K562 (cell line): ENCODE data around the gene LRMDA. TPM values are rescaled to one million over a fixed set of nuclear protein-coding genes. Genes with fewer than 3 reads are reported as not detected.

Experiments
- ATF7 ChIP-seq: fragments of 450-650 bp; IDR thresholded peaks from 2 replicates; pipeline ENCODE4 v1.7.1; 2014; ENCODE audit warnings: mild to moderate bottlenecking, moderate library complexity
- SMARCA4 ChIP-seq: fragments of 450-650 bp; IDR thresholded peaks from 2 replicates; pipeline ENCODE4 v1.6.1; 2016
- STAG1 ChIP-seq: sonication (generic); formaldehyde crosslinking; IDR thresholded peaks from 2 replicates; pipeline ENCODE4 v1.5.0; 2020; ENCODE audit warnings: missing genetic modification reagents, borderline replicate concordance
- TFAM ChIP-seq: fragments of 250-450 bp; sonication (Bioruptor Pico); conservative IDR thresholded peaks from 2 replicates; pipeline ENCODE4 v1.5.0; 2021; ENCODE audit warnings: mild to moderate bottlenecking, moderate library complexity
- ZC3H8 ChIP-seq: fragments of 450-650 bp; IDR thresholded peaks from 2 replicates; pipeline ENCODE4 v1.6.1; 2017
- ZNF143 ChIP-seq: sonication (generic); formaldehyde crosslinking; IDR thresholded peaks from 2 replicates; pipeline ENCODE4 v1.9.0; 2022; ENCODE audit warnings: mild to moderate bottlenecking, missing genetic modification reagents
- polyA plus RNA-seq, 8 experiments: library from polyadenylated mRNA; depleted of rRNA in 4 of 8; stranded (reverse) in 5 of 8; unstranded in 3 of 8; fragments of >200 nt; fragmentation: Nextera tagmentation in 2 of 8; fragmentation: Illumina TruSeq in 1 of 8; extraction: Ambion mirVana in 2 of 8; extraction: Trizol in 1 of 8; gene quantifications; 2 replicates each; pipeline versions ENCODE4 v1.2.1 to v1.2.3, GENCODE V29; 2011 to 2014; ENCODE audit warnings: inconsistent platforms in 1 of 8, missing spikeins in 1 of 8
- total RNA-seq, 7 experiments: library from RNA; depleted of rRNA in 6 of 7; stranded (reverse); fragments of >200 nt in 6 of 7; fragmentation: Illumina TruSeq in 2 of 7; extraction: Trizol in 2 of 7; gene quantifications; 2 replicates each; pipeline versions ENCODE4 v1.2.1 to v1.2.3, GENCODE V29; 2011 to 2021; ENCODE audit warnings: low replicate concordance in 1 of 7
- TF ChIP-seq, protein P1 (sequence below), 2 experiments: fragments of 450-650 bp; formaldehyde crosslinking in 1 of 2; IDR thresholded peaks; 2 replicates each; pipeline versions ENCODE4 v1.4.0 to v1.6.1; 2014 to 2020; ENCODE audit warnings: mild to moderate bottlenecking in 2 of 2, borderline replicate concordance in 1 of 2, low read depth in 1 of 2
- TF ChIP-seq, protein P2 (sequence below): sonication (generic); formaldehyde crosslinking; IDR thresholded peaks from 2 replicates; pipeline ENCODE4 v1.8.1; 2022; ENCODE audit warnings: missing genetic modification reagents

Gene LRMDA
- total and polyA plus RNA-seq, 9 of the 15 experiments (the other 6 are each of a cell fraction or from before 2014, with no cell fraction given) = 0.25 TPM; not detected in 8

DNA sequence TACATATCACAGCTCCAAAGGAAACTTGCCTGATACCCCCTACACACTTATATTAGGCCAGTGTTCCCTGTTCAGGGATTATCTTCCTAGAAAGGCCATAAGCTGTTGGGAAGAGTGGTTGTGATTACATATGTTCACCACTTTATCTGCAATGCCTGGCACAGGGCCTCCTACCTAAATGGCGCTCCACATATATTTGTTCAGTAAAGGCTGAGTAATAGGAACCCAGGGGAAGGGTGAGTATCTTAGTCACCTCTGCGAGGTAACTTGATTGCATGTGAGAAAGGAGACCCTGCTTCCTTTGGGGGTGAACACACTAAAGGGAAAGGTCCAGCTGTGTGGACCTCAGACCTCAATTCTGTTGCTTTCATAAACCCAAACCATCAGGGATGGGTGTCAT, 896.0 kb downstream of the LRMDA start (continued):
- TF ChIP-seq, protein P1, sequence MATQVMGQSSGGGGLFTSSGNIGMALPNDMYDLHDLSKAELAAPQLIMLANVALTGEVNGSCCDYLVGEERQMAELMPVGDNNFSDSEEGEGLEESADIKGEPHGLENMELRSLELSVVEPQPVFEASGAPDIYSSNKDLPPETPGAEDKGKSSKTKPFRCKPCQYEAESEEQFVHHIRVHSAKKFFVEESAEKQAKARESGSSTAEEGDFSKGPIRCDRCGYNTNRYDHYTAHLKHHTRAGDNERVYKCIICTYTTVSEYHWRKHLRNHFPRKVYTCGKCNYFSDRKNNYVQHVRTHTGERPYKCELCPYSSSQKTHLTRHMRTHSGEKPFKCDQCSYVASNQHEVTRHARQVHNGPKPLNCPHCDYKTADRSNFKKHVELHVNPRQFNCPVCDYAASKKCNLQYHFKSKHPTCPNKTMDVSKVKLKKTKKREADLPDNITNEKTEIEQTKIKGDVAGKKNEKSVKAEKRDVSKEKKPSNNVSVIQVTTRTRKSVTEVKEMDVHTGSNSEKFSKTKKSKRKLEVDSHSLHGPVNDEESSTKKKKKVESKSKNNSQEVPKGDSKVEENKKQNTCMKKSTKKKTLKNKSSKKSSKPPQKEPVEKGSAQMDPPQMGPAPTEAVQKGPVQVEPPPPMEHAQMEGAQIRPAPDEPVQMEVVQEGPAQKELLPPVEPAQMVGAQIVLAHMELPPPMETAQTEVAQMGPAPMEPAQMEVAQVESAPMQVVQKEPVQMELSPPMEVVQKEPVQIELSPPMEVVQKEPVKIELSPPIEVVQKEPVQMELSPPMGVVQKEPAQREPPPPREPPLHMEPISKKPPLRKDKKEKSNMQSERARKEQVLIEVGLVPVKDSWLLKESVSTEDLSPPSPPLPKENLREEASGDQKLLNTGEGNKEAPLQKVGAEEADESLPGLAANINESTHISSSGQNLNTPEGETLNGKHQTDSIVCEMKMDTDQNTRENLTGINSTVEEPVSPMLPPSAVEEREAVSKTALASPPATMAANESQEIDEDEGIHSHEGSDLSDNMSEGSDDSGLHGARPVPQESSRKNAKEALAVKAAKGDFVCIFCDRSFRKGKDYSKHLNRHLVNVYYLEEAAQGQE (IDR thresholded peaks at IDR 0.05; ENCODE audit: borderline replicate concordance) = no peak
- TF ChIP-seq, protein P1 (CRISPR knock-in tag; IDR thresholded peaks at IDR 0.05; ENCODE audit: low read depth) = no peak
- TF ChIP-seq, protein P2, sequence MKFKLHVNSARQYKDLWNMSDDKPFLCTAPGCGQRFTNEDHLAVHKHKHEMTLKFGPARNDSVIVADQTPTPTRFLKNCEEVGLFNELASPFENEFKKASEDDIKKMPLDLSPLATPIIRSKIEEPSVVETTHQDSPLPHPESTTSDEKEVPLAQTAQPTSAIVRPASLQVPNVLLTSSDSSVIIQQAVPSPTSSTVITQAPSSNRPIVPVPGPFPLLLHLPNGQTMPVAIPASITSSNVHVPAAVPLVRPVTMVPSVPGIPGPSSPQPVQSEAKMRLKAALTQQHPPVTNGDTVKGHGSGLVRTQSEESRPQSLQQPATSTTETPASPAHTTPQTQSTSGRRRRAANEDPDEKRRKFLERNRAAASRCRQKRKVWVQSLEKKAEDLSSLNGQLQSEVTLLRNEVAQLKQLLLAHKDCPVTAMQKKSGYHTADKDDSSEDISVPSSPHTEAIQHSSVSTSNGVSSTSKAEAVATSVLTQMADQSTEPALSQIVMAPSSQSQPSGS (CRISPR knock-in tag) = no peak
- TF ChIP-seq ZC3H8 (no peak), SMARCA4 (no peak), STAG1 (CRISPR knock-in tag) (no peak), TFAM (no peak), ATF7 (no peak), ZNF143 (CRISPR knock-in tag) (no peak)
